ENCODE data around the gene PAK4. TPM values are rescaled to one million over a fixed set of nuclear protein-coding genes. Genes with fewer than 3 reads are reported as not detected.
A peak's percentile ranks its signal among the peaks of the same experiment; 100 is the strongest.

The PAK4 gene
- total RNA-seq, 3 donors from 2014 or later (not counting 1 experiment from before 2014, with no cell fraction given) = 6.7 to 13.4 (median 11.8) TPM

- intact Hi-C loops (cut with micrococcal nuclease) = loop anchor here (1.0 kb wide), 2 partner anchors 65 to 77 kb away; no protein-coding TSS in a partner anchor
Observed at GRCh38 chr19:39187552-39187943, 62.0 kb downstream of the PAK4 start.

GRCh38 chr19:39188960-39189359 lies 63.4 kb downstream of the PAK4 start:
- TF ChIP-seq CTCF (IDR thresholded peaks at IDR 0.05) = no peak
- WGBS (ENCODE audit: insufficient coverage) = 82% methylated on average over 4 of the region's 6 CpGs
- Mint-ChIP-seq H3K27me3 (ENCODE audit: low read depth in 2 of 2) (peaks cover 0 to 7% of the 10 kb centered on the region in 2 donors), H3K36me3 (no peaks in the 10 kb centered on the region), H3K4me3 (no peak overlapping the region), H3K27ac (peak overlapping the region in 1 of 2 donors; percentile 64), H3K4me1 (no peaks in the 10 kb centered on the region), H3K9me3 (no peaks in the 10 kb centered on the region)
- DNase-seq (no peak), ATAC-seq (no peak)
- H3K27ac ChIP-seq (ENCODE audit: low read length) = no peak overlapping the region
- no peak overlapping the region for H3K4me3 ChIP-seq (ENCODE audit: low read length)
- no peaks in the 10 kb centered on the region for H3K9me3 ChIP-seq (ENCODE audit: control insufficient read depth, insufficient read depth, low read length)
- no peaks in the 10 kb centered on the region for H3K36me3 ChIP-seq (ENCODE audit: control insufficient read depth, insufficient read depth, low read length)
- intact Hi-C loops (cut with micrococcal nuclease) = no loop called here
- H3K27me3 ChIP-seq (ENCODE audit: control insufficient read depth, insufficient read depth, low read length) = no peaks in the 10 kb centered on the region
- H3K4me1 ChIP-seq (ENCODE audit: control insufficient read depth, insufficient read depth, low read length) = no peaks in the 10 kb centered on the region

More at GRCh38 chr19:39187552-39187943, 62.0 kb downstream of the PAK4 start:
- Histone ChIP-seq H3K4me3 (ENCODE audit: low read length) (no peak overlapping the region), H3K4me1 (ENCODE audit: control insufficient read depth, insufficient read depth, low read length) (no peaks in the 10 kb centered on the region), H3K36me3 (ENCODE audit: control insufficient read depth, insufficient read depth, low read length) (no peaks in the 10 kb centered on the region), H3K9me3 (ENCODE audit: control insufficient read depth, insufficient read depth, low read length) (no peaks in the 10 kb centered on the region), H3K27ac (ENCODE audit: low read length) (no peak overlapping the region), H3K27me3 (ENCODE audit: control insufficient read depth, insufficient read depth, low read length) (no peaks in the 10 kb centered on the region)
- Mint-ChIP-seq H3K36me3 (no peaks in the 10 kb centered on the region), H3K27me3 (ENCODE audit: low read depth in 2 of 2) (peaks cover 0 to 3% of the 10 kb centered on the region in 2 donors), H3K27ac (no peak overlapping the region), H3K4me3 (no peak overlapping the region), H3K4me1 (no peaks in the 10 kb centered on the region), H3K9me3 (no peaks in the 10 kb centered on the region)
- DNase-seq (no peak), ATAC-seq (no peak)
- 57% methylated on average over 8 of the region's 8 CpGs for WGBS (ENCODE audit: insufficient coverage)
- peak; percentile 18 for TF ChIP-seq CTCF (IDR thresholded peaks at IDR 0.05)

- no peak overlapping the region for H3K4me3 Mint-ChIP-seq
- H3K27me3 ChIP-seq (ENCODE audit: control insufficient read depth, insufficient read depth, low read length) = no peaks in the 10 kb centered on the region
- peaks cover 0 to 4% of the 10 kb centered on the region in 2 donors for H3K4me1 Mint-ChIP-seq
- DNase-seq (no peak), ATAC-seq (no peak)
- H3K27ac Mint-ChIP-seq = no peak overlapping the region
- H3K9me3 Mint-ChIP-seq = no peaks in the 10 kb centered on the region
- 88% methylated on average over 10 of the region's 11 CpGs for WGBS (ENCODE audit: insufficient coverage)
- H3K27ac ChIP-seq (ENCODE audit: low read length) = no peak overlapping the region
- intact Hi-C loops (cut with micrococcal nuclease) = no loop called here
- TF ChIP-seq CTCF (IDR thresholded peaks at IDR 0.05) = no peak
- H3K36me3 ChIP-seq (ENCODE audit: control insufficient read depth, insufficient read depth, low read length) = no peaks in the 10 kb centered on the region
- no peaks in the 10 kb centered on the region for H3K9me3 ChIP-seq (ENCODE audit: control insufficient read depth, insufficient read depth, low read length)
- H3K27me3 Mint-ChIP-seq (ENCODE audit: low read depth in 2 of 2) = peaks cover 0 to 9% of the 10 kb centered on the region in 2 donors
- peaks cover 3% of the 10 kb centered on the region for H3K4me1 ChIP-seq (ENCODE audit: control insufficient read depth, insufficient read depth, low read length)
- H3K4me3 ChIP-seq (ENCODE audit: low read length) = no peak overlapping the region
- H3K36me3 Mint-ChIP-seq = no peaks in the 10 kb centered on the region
Observed at GRCh38 chr19:39190768-39191167, 65.2 kb downstream of the PAK4 start.

- no peaks in the 10 kb centered on the region for H3K36me3 ChIP-seq (ENCODE audit: control insufficient read depth, insufficient read depth, low read length)
- no peak overlapping the region for H3K27ac ChIP-seq (ENCODE audit: low read length)
- Mint-ChIP-seq H3K27me3 (ENCODE audit: low read depth in 2 of 2) (peaks cover 10 to 17% of the 10 kb centered on the region in 2 donors), H3K9me3 (no peaks in the 10 kb centered on the region), H3K27ac (no peak overlapping the region), H3K4me3 (no peak overlapping the region), H3K4me1 (peaks cover 6 to 20% of the 10 kb centered on the region in 2 donors), H3K36me3 (no peaks in the 10 kb centered on the region)
- intact Hi-C loops (cut with micrococcal nuclease) = no loop called here
- H3K27me3 ChIP-seq (ENCODE audit: control insufficient read depth, insufficient read depth, low read length) = peaks cover 15% of the 10 kb centered on the region
- ATAC-seq (no peak), DNase-seq (no peak)
- H3K4me1 ChIP-seq (ENCODE audit: control insufficient read depth, insufficient read depth, low read length) = peaks cover 20% of the 10 kb centered on the region
- no peak overlapping the region for H3K4me3 ChIP-seq (ENCODE audit: low read length)
- H3K9me3 ChIP-seq (ENCODE audit: control insufficient read depth, insufficient read depth, low read length) = no peaks in the 10 kb centered on the region
- 86% methylated on average over 2 of the region's 2 CpGs for WGBS (ENCODE audit: insufficient coverage)
- no peak for TF ChIP-seq CTCF (IDR thresholded peaks at IDR 0.05)
Observed at GRCh38 chr19:39192846-39193245, 67.3 kb downstream of the PAK4 start.
